Measurements from ENCODE around the gene STON2.

Gene STON2

GRCh38 chr14:81286574-81287370 lies 113.4 kb downstream of the STON2 start:
- FAIRE-seq (no peak), DNase-seq (ENCODE audit: insufficient read length) (no peak)
- TF ChIP-seq POLR2A (IDR thresholded peaks at IDR 0.05; ENCODE audit: low read depth, low read length) (no peak), POLR2AphosphoS5 (IDR thresholded peaks at IDR 0.05; ENCODE audit: low read depth, low read length) (no peak), TAF1 (IDR thresholded peaks at IDR 0.05; ENCODE audit: borderline replicate concordance, low read depth, low read length) (no peak)

DNA sequence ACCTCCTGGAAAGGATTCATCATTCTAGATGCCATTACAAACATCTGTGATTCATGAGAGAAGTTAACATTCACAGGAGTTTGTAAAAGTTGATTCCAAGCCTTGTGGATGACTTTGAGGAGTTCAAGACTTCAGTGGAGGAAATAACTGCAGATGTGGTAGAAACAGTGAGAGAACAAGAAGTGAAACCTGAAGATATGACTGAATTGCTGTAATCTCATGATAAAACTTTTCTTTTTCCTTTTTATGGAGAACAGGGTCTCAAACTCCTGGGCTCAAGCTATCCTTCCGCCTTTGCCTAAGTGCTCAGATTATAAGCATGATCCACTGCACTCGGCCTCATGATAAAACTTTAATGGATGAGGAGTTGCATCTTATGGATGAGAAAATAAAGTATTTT lies 114.9 kb downstream of the STON2 start:
- FAIRE-seq (no peak), DNase-seq (ENCODE audit: insufficient read length) (no peak)
- no peak for TF ChIP-seq POLR2AphosphoS5 (IDR thresholded peaks at IDR 0.05; ENCODE audit: low read depth, low read length)
- TF ChIP-seq POLR2A (IDR thresholded peaks at IDR 0.05; ENCODE audit: low read depth, low read length) = no peak
- no peak for TF ChIP-seq TAF1 (IDR thresholded peaks at IDR 0.05; ENCODE audit: borderline replicate concordance, low read depth, low read length)

DNA sequence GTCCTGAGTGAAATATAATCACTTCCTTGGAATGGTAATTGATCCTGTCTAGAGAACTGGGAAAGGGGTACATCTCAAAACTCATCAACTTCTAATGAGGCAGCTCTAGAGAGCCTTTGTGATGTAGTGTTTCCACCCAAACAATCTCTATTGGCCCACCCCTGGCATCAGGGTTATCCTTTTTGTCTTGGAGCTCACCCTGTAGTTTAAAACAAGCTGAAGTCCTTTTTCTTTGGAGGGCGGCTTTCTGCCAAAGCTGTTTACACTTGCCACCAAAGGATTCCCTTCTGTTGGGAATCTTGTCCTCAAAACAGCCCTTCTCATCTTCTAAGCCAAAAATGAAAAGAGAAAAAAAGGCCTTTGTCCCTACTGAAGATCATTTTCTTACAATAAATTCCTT lies 118.8 kb downstream of the STON2 start:
- no peak for DNase-seq (ENCODE audit: insufficient read length)
- TF ChIP-seq POLR2A (IDR thresholded peaks at IDR 0.05; ENCODE audit: low read depth, low read length) = no peak
- no peak for FAIRE-seq

DNA sequence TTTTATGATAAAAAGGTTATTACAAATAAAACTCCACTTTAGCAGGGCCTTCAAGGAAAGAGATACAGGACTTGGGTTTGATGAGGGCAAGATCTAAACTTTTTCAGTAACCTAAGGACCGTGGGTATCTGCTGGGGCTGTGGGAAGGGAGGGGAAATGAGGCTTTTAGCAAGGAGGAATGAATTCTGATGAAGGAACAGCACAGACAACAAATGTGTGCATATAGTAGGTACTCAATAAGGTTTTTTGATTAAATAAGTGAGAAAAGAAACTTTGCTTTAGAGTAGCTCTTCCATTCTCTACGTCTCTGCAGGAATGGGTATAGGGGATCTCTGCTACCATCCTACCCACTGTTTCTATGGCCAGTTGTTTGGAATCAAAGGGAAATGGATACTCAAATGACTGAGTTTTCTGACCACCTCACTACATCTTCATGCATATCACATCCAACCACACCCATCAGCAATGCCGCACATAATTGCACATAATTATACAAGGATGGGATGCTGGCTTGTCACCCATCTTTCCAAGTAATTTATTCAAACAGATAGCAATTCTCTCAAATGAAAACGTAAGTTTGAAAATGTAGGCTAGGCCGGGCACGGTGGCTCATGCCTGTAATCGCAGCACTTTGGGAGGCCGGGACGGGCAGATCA lies 119.9 kb downstream of the STON2 start:
- FAIRE-seq (no peak), DNase-seq (ENCODE audit: insufficient read length) (no peak)
- TF ChIP-seq TAF1 (IDR thresholded peaks at IDR 0.05; ENCODE audit: borderline replicate concordance, low read depth, low read length) = no peak
- TF ChIP-seq POLR2A (IDR thresholded peaks at IDR 0.05; ENCODE audit: low read depth, low read length) = no peak
- TF ChIP-seq POLR2AphosphoS5 (IDR thresholded peaks at IDR 0.05; ENCODE audit: low read depth, low read length) = no peak

DNA sequence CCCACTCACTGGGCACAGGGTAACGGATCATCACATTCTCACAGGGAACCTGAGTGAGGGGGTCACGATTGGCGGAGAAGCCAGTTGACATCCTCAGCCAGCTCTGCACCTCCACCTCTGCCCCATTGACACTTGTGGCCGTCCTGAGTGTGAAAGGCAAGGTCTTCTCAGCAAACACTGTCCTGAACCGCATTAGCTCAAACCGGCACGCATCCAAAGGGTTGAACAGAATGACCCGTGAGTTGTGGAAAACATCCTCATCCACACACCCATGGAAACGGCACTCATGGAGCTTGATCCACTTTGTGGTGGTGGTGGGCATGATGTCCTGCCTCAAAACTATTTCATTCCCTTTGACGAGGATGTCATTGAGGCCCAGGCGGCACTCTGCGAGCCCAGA lies 123.0 kb downstream of the STON2 start:
- no peak for FAIRE-seq
- no peak for TF ChIP-seq TAF1 (IDR thresholded peaks at IDR 0.05; ENCODE audit: borderline replicate concordance, low read depth, low read length)
- no peak for TF ChIP-seq POLR2A (IDR thresholded peaks at IDR 0.05; ENCODE audit: low read depth, low read length)
- TF ChIP-seq POLR2AphosphoS5 (IDR thresholded peaks at IDR 0.05; ENCODE audit: low read depth, low read length) = no peak

DNA sequence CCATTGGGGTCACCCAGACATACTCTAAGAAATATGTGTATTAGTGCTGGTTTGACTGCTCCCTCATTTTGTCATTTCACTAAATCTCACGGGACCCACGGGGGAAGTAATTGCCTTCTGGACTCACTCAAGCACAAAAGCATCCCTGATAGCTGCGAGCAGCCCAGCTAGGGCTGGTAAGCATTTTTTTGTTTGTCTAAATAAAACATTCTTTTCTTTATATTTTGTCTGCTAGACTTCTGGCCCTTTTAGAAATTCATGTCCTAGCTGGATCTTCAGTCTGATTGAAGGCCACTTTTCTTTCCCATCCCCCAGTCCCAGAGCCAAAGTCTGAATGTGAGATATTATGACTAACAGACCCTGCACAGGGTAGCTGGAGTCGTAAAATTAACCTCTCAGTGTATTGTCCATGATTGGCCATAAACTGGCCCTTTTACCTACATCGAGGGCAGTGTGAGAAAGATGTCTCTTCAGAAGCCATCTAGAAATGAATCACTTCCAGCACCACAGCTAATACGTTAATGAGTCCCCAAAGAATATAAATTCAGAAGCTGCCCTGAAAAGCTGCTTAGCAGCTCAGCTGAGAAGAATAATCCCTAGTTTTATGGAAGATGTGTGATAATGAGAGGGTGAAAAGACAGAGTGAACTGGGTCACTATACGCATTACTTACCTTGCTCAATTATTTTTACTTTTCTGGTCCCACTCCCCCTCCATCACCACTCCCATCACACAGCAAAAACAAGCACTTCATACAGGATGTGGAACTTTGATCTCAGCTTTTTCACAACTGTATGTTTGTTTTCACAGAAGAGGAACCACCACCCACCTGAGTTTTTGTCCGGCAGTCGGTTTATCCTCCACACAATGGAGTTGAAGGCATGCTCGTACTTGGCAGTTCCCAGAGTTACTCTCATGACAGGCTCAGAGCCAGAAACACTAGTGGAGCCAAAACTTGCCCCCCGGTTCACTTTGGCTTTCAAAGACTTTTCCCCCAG lies 123.8 kb downstream of the STON2 start:
- no peak for FAIRE-seq
- no peak for TF ChIP-seq POLR2AphosphoS5 (IDR thresholded peaks at IDR 0.05; ENCODE audit: low read depth, low read length)
- TF ChIP-seq POLR2A (IDR thresholded peaks at IDR 0.05; ENCODE audit: low read depth, low read length) = no peak
- no peak for TF ChIP-seq TAF1 (IDR thresholded peaks at IDR 0.05; ENCODE audit: borderline replicate concordance, low read depth, low read length)
- DNase-seq (ENCODE audit: insufficient read length) = no peak

More for the DNA sequence above, 123.0 kb downstream of the STON2 start:
- DNase-seq (ENCODE audit: insufficient read length) = no peak

GRCh38 chr14:81275305-81276072 lies 124.6 kb downstream of the STON2 start:
- no peak for FAIRE-seq
- no peak for DNase-seq (ENCODE audit: insufficient read length)
- TF ChIP-seq TAF1 (IDR thresholded peaks at IDR 0.05; ENCODE audit: borderline replicate concordance, low read depth, low read length) (no peak), POLR2AphosphoS5 (IDR thresholded peaks at IDR 0.05; ENCODE audit: low read depth, low read length) (no peak), POLR2A (IDR thresholded peaks at IDR 0.05; ENCODE audit: low read depth, low read length) (no peak)

DNA sequence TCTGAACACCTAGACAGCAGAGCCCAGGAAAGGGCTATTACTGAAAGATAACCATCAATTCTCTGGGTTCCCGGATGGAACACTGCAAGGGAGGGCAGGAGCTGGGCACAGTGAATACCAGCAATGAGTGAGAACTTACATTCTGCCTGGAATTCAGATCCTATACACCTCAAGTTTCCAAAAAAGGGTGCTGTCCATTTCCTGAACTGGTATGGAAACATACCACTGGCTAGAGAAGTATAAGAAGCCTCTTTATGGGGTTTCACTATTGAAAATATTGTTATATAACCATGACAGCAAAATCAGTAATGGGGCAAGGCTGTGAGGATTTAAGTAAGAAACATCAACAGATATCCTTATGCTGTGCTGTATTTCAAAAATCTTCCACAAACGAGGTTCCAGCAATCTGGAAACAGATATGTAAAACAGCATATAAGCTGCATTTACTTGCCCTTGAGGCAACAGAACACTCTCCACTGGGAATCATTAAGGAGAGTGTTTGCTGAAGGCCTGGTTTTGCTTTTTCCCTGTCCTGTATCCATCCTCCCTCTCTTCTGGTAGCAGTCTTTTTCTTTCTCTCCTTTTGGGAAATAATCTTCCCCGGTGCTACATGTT lies 126.1 kb downstream of the STON2 start:
- DNase-seq (ENCODE audit: insufficient read length) (no peak), FAIRE-seq (no peak)
- TF ChIP-seq POLR2AphosphoS5 (IDR thresholded peaks at IDR 0.05; ENCODE audit: low read depth, low read length) (no peak), POLR2A (IDR thresholded peaks at IDR 0.05; ENCODE audit: low read depth, low read length) (no peak), TAF1 (IDR thresholded peaks at IDR 0.05; ENCODE audit: borderline replicate concordance, low read depth, low read length) (no peak)

- TF ChIP-seq POLR2A (IDR thresholded peaks at IDR 0.05; ENCODE audit: low read depth, low read length) (no peak), POLR2AphosphoS5 (IDR thresholded peaks at IDR 0.05; ENCODE audit: low read depth, low read length) (no peak), TAF1 (IDR thresholded peaks at IDR 0.05; ENCODE audit: borderline replicate concordance, low read depth, low read length) (no peak)
- DNase-seq (ENCODE audit: insufficient read length) = no peak
- FAIRE-seq = no peak
Observed at GRCh38 chr14:81273521-81273920, 126.6 kb downstream of the STON2 start.

DNA sequence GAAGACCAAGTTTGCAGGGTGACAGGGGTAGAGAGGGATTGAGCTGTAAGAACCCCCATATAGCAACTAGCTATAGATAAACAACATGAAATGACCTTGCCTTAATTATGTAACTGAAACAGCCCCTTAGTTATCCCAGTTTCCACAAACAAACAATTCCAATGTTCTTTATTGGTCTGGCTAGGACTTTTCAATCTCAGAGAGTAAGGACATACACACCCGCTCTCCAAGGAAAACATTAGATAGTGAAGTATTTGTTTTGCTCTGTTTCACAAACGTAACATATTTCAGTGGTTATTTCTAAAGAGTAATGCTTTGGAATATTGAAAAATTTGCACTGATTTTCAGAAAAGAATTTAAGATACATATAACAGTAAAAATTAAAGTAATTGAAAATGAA lies 127.8 kb downstream of the STON2 start:
- no peak for FAIRE-seq

More for the DNA sequence above, 127.8 kb downstream of the STON2 start:
- TF ChIP-seq POLR2AphosphoS5 (IDR thresholded peaks at IDR 0.05; ENCODE audit: low read depth, low read length) = no peak
- no peak for TF ChIP-seq TAF1 (IDR thresholded peaks at IDR 0.05; ENCODE audit: borderline replicate concordance, low read depth, low read length)
- no peak for TF ChIP-seq POLR2A (IDR thresholded peaks at IDR 0.05; ENCODE audit: low read depth, low read length)
- no peak for DNase-seq (ENCODE audit: insufficient read length)

All from GM12892 (cell line).